NCI-H524 (cell line): ENCODE data around the gene PRKAA1.

Experiments
- DNase-seq, 2 experiments: peaks; one replicate each; lab custom pipeline; 2025; lab: John Stamatoyannopoulos, UW

PRKAA1 gene

DNA sequence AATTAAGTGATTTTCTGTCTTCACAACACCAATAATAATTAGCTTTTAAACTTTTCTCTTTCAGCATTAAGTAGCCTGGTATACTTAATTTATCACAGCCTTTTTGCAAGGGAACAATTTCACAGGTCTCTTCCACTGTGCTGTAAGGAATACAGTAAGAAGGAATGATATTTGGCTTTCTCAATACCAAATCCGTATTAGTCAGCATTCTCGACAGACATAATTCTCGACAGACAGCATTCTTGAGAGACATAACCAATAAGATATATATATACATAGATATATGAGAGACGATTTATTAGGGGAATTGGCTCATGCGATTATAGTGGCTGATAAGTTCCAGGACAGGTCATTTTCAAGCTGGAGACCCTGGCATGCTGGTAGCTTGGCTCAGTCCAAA, 18.0 kb downstream of the PRKAA1 start:
- no peak for DNase-seq

DNA sequence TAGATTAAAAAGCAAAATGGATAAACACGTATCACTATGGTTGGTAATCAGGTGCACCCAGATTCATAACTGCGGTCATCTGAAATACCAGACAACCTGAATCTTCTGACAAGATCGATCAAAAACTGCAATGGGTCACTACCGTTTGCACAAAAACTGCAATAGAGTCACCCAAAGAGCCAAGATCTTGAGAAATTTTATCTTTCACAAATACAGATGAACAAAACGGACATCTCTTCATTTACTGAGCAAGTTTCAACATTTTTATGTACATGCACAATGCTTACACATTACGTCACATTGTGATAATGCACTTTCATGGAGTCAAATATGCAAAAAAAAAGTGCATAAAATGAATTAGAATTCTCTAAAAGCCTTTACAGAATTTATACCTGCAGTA, 18.6 kb downstream of the PRKAA1 start:
- no peak for DNase-seq

DNA sequence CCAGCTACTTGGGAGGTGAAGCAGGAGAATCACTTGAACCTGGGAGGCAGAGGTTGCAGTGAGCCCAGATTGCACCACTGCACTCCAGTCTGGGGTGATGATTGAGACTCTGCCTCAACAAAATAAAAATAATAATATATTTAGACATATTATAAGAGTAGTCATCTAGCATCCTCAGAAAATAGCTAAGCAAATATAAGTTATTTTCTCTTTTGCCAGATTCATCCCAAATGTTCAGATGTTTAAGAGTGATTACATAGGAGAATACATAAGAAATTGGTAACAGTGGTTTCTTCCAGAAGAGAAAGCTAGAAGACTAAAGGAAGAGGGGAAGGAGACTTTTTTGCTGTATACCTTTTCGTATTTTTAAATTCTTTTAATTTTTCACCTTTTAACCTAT, 20.0 kb downstream of the PRKAA1 start:
- no peak for DNase-seq

DNA sequence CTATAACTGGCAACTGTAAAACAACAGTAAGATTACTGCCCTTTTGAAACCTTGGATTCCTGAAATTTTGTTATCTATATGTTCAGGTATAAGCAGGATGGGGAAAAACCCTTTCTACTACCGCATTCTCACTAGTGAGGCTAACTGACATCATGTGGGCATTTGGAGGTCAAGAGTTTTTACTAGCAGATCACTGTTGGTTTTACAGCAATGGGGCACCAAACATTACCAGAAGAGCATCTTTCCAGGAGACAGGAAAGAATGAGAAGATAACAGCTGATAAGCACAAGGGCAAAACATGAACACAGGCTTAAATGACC, 21.6 kb downstream of the PRKAA1 start:
- DNase-seq, result no peak

DNA sequence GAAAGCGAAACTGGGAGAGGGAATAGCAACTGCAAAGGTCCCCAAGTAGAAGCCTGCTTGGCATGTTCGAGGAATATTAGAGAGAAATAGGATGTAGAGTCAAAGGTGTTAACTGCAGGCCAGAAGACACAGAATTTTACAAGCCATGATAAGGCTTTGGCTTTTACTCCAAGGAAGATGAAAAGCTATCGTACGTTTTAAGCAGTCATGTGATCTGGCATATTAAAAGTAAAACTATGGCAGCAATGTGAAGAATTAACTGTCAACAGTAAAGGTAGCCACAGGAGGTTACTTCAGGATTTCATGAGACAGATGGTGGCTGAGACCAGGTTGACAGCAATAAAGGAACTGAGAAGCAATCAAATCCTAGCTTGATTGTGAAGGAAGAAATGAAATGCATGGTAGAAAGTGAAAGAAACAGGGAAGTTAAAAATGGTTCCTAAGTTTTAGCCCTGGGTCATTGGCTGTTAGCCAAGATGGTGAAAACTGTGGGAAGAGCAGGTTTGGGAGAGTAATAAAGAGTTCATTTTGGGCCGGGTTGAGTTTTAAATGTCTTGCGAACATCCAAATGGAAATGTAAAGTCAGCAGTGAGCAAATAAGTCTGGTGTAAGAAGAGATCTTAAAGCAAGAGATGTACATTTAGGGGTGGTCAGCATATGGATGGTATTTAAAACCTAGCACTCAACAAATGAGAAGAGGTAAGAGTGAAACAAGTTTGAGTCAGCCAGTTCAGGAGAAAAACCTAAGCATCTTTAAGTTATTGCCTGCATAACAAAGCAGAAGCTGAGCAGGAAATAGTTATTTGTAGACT, 22.1 kb downstream of the PRKAA1 start:
- DNase-seq, result no peak

DNA sequence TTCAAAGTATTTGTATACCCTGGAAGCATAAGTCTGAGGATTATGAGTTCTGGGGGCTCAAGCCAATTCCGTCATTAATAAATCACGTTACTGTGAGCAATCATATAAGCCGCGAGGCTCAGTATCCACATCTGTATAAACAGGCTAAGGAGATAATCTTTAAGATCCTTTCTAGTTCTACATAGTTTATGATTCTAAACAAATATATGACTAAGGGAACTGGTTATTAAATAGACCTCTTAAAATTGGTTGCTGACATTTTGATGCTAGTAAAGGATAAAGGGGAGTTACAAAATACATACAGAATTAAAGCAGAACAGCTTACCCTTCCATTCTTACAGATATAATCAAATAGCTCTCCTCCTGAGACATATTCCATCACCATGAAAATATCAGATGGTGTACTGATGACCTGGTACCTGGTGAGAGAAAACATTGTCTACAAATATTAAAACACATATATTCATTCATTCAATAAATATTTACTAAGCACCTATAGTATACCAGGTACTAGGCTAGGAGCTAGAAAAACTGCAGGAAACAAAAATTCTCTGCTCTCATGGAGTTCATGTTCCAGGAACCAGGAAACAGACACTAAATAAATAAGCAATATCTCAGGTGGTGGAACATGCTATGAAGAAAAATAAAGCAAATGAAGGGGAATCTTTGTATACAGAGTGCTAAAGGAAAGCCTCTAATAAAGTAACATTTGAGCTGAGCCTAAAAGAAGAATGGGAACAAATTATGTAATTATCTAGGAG, 22.9 kb downstream of the PRKAA1 start:
- no peak for DNase-seq

DNA sequence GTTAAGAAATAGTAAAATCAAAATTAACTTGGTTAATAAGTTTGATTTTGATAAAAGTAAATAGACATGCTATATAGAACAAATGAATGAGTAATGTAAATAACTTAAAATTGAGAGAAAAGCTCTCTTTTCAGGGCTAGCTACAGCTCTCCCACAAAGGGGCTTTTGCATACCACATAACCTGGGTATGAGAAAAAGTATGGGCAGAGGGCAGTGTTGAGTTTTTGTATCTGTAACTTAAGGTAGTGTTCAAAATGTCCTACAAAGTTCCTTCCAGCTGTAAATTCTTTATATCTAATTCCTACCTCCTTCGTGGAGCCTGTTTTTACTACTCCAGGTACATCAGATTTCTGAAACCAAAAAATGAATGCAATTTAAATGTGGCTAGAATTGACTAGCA, 23.6 kb downstream of the PRKAA1 start:
- DNase-seq, result no peak

DNA sequence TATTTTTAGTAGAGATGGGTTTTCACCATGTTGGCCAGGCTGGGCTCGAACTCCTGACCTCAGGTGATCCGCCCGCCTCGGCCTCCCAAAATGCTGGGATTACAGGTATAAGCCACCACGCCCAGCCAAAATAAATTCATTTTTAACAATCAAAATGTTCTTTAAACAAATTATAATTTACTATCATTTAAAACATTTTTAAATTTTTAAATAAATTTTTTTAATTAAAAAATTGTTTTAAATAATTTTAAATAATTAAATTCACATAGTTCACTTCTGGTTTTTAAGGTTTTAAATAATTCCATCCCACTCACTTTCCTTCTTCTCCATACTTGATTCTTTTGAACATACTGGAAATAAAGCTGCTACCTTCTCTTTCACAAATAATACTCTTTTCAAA, 27.4 kb downstream of the PRKAA1 start:
- DNase-seq, result no peak

DNA sequence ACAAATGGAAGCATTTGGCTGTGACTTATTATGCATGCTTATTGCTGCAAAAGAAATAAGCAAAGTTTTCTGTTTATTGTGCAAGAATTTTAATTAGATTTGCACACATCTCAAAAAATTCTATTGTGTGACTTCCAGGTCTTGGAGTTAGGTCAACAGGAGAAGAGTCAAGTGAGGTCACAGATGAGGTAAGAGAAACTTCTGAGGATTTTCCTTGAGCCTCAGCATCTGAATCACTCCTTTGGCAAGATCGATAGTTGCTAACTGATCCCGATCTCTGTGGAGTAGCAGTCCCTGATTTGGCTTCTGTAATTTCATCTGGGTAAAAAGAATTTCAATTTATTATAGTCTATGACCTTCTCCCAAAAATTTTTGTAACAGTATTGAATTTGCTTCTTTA, 35.5 kb downstream of the PRKAA1 start:
- DNase-seq, result no peak

DNA sequence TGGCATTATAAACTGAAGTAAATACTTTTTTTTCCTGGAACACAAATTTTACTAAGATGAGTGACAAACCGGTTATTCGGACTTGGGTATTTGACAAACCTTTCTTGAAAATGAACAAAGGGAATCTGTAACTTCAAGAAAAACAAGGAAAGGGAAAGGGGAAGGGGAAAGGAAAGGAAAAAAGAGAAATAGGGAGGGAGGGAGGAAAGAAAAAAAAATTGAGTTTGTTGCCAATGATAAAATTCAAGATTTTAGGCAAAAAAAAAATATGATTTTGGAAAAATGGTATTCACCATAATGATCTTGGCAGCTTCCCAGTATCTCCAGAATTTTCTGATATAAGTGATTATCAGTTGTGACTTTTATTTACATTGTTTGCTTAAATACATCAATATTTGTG, 40.8 kb downstream of the PRKAA1 start:
- DNase-seq, result no peak

DNA sequence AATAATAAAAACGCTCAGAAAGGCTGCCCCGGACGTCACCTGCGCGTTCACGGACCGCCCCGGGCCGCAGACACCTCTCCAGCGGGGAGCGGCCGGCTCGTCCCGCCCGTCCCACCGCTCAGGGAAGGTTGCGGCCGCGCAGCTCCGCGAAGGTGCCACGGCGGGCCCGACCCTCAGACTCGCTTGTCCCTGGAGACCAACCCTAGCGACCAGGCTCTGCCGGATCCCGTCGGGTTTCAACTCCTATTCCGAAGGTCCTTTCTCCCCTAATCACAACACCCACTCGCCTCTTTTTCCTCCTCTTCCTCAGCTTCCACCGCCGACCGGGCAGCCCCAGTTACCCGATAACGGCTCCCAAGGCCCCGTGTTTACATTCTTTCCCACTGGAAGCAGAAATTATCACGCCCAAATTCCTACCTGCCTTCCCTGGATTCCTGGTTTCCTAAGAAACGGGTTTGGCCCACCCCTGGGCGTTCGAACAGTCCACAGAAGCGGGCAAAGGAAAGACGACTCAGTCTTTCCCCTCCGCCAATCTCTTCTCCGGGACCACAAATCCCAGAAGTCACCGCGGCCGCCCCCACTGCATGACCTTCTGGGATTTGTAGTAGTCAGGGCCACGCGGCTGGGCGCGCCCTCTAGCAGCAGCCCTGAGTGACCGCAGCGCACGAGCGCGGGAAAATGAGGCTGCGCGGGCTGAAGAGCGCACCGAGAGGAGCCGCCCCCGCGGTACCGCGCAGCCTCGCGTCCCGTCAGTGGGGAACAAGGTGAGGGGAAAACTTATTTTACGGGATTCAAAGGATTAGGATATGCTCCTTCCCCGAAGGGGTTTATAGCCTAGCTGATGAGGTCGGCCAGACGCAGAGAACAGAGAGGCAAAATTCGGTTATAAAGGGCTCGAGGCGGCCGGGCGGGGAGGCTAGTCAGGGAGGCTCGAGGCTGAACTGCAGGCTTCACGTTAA, 42.5 kb downstream of the PRKAA1 start, which contains the start of gene TTC33:
TTC33 (minus strand) TSS at position 555 of the 959 bp plus-strand sequence. CDS start 8,943 bp downstream, outside the sequence.
- DNase-seq, result peak; percentile 97

DNA sequence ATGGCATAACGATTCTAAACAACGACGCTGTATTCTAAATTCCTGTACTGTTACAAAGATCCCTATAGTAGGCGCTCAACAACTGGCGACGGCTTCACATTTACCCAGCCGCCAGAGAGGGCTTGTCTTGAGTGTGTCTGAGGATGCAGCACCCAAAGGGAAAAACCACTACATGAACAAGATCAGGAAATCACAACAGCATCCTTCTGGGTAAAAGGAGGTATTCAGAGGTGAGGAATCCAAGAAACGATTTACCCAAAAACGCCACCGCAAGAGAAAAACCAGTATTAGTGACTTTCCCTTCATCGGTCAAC, 43.1 kb downstream of the PRKAA1 start:
- DNase-seq, result peak; percentile 79 to 86

DNA sequence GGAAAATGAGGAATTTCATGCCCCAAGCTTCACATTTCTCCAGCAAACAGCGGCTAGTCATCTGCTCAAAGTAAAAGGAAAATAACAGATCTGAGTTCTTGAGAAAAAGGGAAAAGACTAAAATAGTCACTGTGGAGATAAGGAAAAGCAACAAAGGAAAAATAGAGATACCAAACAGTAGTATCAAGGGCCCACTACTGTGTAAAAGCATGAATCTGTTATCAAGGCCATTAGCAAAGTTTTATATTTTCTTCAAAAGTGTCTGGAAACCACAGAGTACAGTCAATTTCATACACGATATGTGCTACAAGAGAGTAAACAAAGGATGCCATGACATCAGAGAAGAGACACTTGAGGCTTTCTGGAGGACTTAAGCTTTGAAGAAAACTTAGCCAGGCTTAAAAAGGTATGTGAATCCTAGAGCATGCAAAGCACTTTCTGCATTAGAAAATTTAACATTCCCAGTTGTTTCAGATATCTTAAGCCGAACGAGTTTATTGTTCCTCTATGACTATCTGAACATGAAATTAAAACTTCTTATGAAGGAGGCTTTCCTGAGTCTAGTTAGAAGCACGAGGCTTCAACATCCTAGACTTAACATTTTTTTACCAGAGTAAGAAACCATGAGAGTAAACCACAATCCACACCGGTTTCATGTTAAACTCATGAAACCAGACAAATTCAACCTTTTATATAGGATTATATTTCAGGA, 43.6 kb downstream of the PRKAA1 start:
- DNase-seq, result peak in 1 of 2 experiments; percentile 34

DNA sequence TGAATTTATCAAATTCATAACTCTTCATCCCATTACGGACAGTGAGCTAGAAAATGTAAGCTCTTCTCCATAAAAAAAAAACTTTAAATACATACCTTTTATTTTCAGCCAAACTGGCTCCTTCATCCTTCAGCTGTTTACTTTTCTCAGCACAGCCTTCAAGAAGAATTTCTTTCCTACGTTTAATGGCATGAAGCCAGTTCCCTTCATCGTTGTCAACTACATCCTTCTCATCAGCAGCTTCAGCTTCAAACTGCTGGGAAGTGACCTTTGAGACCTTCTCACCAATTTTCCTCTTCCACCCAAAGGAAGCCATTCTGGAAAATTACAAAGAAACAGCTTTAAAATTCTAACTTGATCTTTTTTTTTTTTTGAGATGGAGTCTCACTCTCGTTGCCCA, 51.5 kb downstream of the PRKAA1 start:
- DNase-seq, result no peak

DNA sequence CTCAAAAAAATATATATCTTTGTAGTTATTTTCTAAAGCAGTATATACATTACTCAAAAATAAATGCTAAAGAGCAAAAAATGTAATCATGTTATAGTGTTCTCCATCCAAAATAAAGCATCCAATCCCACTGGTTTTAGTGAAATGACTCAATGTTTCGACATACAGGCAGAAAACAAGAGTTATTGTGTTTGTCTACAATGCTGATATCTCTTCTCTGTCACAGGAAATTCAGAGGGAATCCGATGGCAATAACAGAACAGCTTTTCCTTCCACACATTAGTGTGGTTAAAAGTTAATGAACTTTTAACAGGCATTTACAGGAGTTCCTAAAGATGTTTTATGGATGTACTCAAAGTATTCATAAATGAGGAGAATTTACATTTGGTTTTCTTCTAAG, 54.4 kb downstream of the PRKAA1 start:
- DNase-seq, result no peak

DNA sequence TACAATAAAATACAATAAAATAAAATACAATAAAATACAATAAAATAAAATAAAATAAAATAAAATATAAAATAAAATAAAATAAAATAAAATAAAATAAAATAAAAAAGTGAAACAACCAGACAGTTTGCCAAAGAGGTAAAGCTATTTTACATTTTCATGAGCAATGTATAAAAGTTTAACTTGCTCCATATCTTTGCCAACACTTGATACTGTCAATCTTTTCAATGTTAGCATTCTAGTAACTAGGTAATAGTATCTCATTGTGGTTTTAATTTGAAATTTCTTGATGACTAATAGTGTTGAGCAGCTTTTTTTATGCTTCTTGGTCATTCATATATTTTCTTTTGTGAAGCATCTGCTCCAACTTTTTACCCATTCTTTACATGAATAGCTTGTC, 59.7 kb downstream of the PRKAA1 start:
- no peak for DNase-seq

DNA sequence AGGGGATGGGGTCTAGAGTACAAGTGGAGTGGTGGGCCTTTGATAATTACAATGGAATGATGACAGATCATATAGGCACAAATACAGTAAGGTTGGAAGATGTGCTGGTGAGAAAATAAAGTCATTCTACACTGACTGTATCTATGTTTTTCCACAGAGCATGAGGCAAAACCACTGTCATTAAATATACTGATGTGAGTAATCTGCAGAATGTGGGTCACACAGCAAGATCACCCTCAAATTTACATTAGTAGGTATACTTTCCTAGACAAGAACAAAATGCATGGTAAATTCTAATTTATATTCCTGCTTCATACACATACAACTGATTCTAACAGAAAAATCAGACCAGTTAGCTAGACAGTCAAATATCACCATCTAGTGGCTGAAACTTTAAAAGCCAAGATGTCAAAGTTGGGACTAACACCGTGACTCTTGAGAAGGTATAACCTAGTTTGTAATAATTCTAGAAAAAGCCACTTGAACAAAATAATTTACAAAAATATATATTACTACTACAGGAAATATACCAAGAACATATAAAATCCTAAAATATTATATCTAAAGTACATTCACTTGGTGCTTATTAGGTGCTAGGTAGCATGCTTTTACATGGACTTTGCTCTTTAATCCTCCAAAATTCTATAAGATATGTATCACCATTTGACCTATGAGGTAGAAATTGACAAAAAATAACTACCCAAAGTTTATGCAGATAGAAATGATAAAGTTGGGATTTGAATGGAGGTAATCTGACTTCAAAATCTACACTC, 61.9 kb downstream of the PRKAA1 start:
- DNase-seq, result peak in 1 of 2 experiments; percentile 65

DNA sequence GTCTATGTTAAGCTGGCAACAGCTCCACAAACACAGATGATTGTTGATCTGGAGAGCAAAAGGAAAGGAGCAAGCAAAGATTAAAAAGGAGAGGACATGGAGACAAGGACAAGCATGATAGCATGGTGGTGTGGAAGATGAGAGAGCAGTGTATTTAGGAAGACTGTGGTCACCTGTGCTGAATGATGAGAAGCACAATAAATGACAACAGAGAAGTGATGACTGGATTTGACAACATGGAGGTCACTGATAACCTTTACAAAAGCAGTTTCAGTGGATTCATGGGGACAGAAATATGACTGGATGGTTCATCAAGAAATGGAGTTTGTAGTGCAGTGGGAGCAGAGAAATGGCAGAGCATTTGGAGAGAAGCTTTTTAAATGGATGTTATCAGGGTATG, 62.6 kb downstream of the PRKAA1 start:
- no peak for DNase-seq

DNA sequence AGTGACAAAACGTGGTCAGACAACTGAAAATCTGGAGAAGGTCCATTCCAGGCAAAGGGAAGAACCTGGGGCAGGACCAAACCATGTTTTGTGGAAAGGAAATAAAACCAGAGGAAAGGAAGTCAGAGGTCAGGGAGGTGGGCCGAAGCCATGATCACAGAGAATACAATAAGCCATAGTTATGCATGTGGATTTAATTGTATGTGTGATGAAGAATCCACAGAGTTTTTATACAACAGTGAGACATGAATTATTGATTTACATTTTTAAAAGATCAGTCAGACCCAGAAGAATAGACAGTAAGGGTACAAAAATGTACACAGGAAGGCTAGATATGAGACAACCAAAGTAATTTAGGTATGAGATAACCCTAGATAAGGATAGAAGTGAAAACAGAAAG, 63.2 kb downstream of the PRKAA1 start:
- DNase-seq, result no peak

DNA sequence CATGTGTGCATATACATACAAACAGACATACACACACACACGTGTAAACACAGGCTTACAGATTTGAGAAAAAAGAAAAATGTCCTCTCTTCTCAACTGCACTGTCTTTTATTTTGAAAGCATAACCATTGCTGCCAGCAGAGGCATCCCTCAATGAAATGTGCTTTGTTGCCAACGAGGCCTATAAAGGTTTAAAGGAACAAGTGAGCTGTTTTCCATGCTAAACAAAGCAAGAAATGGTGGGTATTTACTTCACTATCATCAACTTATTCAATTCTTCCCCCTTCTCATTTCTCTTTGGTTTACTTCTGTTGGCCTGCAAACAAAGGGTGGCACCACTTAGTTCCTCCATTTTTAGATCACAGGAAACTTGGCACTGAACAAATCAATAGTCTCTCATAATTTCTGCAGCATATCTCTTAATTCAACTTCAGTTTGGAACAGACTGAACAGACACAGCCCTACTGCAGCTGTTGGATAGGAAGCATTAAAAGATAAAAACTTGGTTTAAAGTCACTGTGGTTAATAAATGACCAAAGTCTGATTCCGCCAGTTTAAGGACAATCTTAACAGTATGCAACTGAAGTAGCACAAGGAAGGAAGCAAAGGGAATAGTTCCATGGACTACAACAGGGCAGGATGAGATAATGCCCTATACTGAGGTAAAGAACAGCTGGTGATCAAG, 64.2 kb downstream of the PRKAA1 start:
- no peak for DNase-seq

DNA sequence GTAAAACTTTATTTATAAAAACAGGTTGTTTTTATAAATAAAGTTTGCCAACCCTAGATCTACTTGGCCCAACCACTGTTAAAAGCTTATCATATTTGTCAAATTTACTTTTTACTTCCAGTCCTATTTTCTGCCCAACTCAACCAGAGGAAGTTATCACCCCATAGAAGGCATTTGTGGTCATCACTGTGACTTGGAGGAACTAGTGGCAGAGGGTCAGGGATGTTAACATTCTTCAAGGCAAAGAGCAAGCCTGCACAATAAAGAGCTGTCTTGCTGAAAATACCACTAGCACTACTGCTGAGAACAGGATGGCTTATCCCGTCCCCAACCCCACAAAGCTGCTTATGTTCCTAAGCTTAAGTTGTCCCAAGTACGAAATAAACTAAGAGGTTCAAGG, 64.7 kb downstream of the PRKAA1 start:
- DNase-seq, result no peak
